Adipocyte (in vitro differentiated cells): ENCODE measurements around the gene SUMO4.
A peak's percentile ranks its signal among the peaks of the same experiment; 100 is the strongest.
"Not testable (repeated sequence)": the region's sequence is repeated elsewhere in the genome, so short reads cannot be mapped to it uniquely, and the experiment has no call there.

Experiments used
- DNase-seq: peaks from one replicate; pipeline ENCODE4 v3.0.0-alpha.2; 2015; ENCODE audit warnings: low read depth
- H3K27me3 ChIP-seq: replicated peaks from 2 replicates; pipeline ENCODE4 v1.7.0; 2013; ENCODE audit warnings: mild to moderate bottlenecking, low read length, moderate library complexity; ENCODE audit not compliant: control insufficient read depth, insufficient read depth
- H3K36me3 ChIP-seq: 2 replicates; pipeline ENCODE4 v1.7.0; 2013; ENCODE audit warnings: low read length, mild to moderate bottlenecking, moderate library complexity; ENCODE audit not compliant: control insufficient read depth, insufficient read depth, severe bottlenecking
- H3K4me1 ChIP-seq: 2 replicates; pipeline ENCODE4 v1.7.0; 2013; ENCODE audit warnings: mild to moderate bottlenecking, low read length, moderate library complexity; ENCODE audit not compliant: control insufficient read depth, insufficient read depth
- H3K4me3 ChIP-seq: 2 replicates; pipeline ENCODE4 v1.7.0; 2013; ENCODE audit warnings: mild to moderate bottlenecking, low read length, moderate library complexity
- H3K9ac ChIP-seq: 2 replicates; pipeline ENCODE4 v1.7.0; 2013; ENCODE audit warnings: mild to moderate bottlenecking, low read length, moderate library complexity
- H3K9me3 ChIP-seq: 2 replicates; pipeline ENCODE4 v1.7.0; 2013; ENCODE audit warnings: mild to moderate bottlenecking, low read length, moderate library complexity; ENCODE audit not compliant: control insufficient read depth

Gene SUMO4

GRCh38 chr6:149433881-149434280 lies 33.8 kb downstream of the SUMO4 start:
- no peaks in the 10 kb centered on the region for H3K36me3 ChIP-seq
- H3K4me1 ChIP-seq: peaks cover 26% of the 10 kb centered on the region
- no peak overlapping the region for H3K4me3 ChIP-seq
- peaks cover 4% of the 10 kb centered on the region for H3K27me3 ChIP-seq
- no peak for DNase-seq
- peak overlapping the region; percentile 7 for H3K9ac ChIP-seq
- H3K9me3 ChIP-seq: no peaks in the 10 kb centered on the region

DNA sequence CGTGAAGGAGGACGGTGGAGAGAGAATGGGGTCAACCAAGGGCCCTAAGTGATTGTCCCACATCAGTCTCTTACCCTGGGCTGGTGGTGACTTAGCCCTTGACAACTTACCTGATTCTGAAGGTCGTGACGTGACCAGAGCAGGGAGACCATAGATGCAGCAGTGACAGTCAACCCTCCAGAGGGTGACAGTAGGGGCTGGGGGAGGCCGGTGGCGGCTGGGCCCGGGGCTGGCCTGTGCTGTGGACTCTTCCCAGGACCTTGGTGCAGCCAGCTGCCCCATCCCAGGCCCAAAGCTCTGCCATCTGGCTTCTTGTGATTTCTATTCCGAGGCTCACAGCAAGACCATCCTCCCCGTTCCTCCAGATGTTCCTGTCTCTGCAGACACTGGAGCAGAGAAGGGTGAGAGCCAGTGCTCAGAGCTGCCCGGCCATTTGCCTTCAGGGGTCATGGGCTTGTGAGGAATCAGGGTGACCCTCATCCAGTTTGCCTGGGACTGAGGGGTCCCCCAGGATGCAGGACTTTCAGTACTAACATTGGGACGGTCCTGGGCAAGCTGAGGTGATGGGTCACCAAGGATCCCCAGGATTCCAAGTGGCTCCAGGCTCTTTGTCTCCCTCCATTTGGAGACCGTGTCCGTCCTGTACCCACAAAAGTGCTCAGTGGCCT lies 36.0 kb downstream of the SUMO4 start:
- DNase-seq: no peak
- no peak overlapping the region for H3K4me3 ChIP-seq
- no peak overlapping the region for H3K9ac ChIP-seq
- H3K36me3 ChIP-seq: no peaks in the 10 kb centered on the region
- H3K4me1 ChIP-seq: peaks cover 26% of the 10 kb centered on the region
- no peaks in the 10 kb centered on the region for H3K9me3 ChIP-seq
- peaks cover 4% of the 10 kb centered on the region for H3K27me3 ChIP-seq

DNA sequence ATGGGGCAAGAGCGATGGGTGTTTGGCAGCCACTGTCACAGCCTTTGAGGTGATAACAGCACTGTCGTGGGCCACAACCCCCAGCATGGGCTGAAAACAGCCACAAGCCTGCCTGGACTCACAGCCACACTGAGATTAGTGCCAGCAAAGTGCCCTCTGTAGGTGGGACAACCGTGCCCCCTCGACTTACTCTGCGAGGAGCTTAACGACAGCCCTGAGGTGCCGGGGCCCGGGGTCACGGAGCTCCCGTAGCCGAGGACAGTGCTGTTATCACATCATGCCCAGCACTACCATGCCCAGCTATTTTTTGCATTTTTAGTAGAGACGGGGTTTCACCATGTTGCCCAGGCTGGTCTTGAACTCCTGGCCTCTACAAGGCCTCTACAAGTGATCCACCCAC lies 36.6 kb downstream of the SUMO4 start:
- Histone ChIP-seq H3K36me3 (no peaks in the 10 kb centered on the region), H3K4me1 (peaks cover 26% of the 10 kb centered on the region), H3K9me3 (no peaks in the 10 kb centered on the region), H3K4me3 (no peak overlapping the region), H3K9ac (no peak overlapping the region), H3K27me3 (peaks cover 5% of the 10 kb centered on the region)
- no peak for DNase-seq

GRCh38 chr6:149437212-149437611 lies 37.1 kb downstream of the SUMO4 start:
- DNase-seq: no peak
- H3K9ac ChIP-seq: no peak overlapping the region
- H3K27me3 ChIP-seq: peaks cover 9% of the 10 kb centered on the region
- H3K9me3 ChIP-seq: no peaks in the 10 kb centered on the region
- no peak overlapping the region for H3K4me3 ChIP-seq
- H3K4me1 ChIP-seq: peaks cover 21% of the 10 kb centered on the region
- H3K36me3 ChIP-seq: no peaks in the 10 kb centered on the region

GRCh38 chr6:149438855-149439254 lies 38.8 kb downstream of the SUMO4 start:
- DNase-seq: no peak
- Histone ChIP-seq H3K9ac (no peak overlapping the region), H3K4me3 (no peak overlapping the region), H3K36me3 (no peaks in the 10 kb centered on the region), H3K9me3 (no peaks in the 10 kb centered on the region), H3K27me3 (peaks cover 9% of the 10 kb centered on the region), H3K4me1 (peaks cover 7% of the 10 kb centered on the region)

DNA sequence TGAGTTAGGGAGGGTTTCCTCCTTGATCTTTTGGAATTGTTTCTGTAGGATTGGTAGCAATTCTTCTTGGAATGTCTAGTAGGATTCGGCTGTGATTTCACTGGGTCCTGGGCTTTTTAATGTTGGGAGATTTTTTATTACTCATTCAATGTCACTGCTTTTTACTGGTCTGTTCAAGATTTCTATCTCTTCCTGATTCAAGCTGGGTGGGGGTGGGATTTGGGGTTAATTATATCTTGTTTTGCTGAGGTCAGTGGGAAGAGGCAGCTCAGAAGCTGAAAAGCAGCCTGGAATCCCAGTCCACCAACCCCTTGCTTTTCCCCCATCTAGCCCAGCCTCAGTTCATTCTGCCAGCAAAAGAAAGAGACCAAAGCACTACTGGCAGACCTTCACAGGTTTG lies 39.6 kb downstream of the SUMO4 start:
- Histone ChIP-seq H3K27me3 (peaks cover 9% of the 10 kb centered on the region), H3K4me1 (no peaks in the 10 kb centered on the region), H3K4me3 (no peak overlapping the region), H3K36me3 (no peaks in the 10 kb centered on the region), H3K9ac (no peak overlapping the region), H3K9me3 (no peaks in the 10 kb centered on the region)
- no peak for DNase-seq

DNA sequence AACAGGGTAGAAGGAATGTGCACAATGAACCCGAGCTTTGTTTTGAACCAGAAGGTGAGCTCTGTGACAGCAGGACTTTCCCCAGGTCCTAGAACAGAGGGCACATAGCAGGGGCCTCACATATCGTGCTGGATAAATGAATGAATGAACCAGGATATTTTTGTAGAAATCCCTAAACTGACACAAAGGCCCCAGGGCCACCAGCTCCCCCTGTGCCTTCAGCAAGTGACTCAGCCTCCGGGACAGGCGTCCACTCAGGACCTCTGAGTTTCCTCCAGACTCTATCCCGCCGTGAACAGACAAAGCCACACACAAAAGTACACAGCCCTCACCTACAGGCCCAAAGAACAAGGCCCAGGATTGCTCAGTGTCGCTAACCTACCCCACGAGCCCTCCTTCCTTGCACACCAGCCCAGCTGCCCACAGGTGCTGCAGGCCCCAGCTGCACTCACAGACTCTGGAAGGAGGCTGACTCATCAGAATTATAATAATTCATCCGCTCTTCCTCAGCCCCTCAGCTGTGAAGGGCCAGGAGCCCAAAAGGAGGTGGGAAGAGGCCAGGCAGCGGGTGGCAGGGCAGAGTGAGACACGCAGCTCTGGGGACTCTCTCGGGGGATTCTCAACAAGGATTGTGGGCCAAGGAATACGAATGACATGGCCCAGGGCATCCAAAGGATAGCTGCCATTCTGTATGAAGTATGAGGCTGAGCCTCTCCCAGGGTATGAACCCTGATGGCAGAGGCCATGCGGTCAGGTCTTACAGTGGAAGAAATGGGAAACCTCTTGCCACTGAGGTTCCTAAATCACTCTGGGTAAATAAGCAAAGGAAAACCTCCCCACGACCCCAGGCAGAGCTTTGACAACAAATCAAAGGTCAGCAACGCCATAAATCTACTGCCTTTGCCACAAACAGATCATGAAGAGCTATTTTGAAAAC lies 40.9 kb downstream of the SUMO4 start:
- H3K36me3 ChIP-seq: no peaks in the 10 kb centered on the region
- H3K4me3 ChIP-seq: no peak overlapping the region
- peaks cover 9% of the 10 kb centered on the region for H3K27me3 ChIP-seq
- H3K9me3 ChIP-seq: no peaks in the 10 kb centered on the region
- no peak overlapping the region for H3K9ac ChIP-seq
- no peak for DNase-seq
- H3K4me1 ChIP-seq: no peaks in the 10 kb centered on the region

- DNase-seq: no peak
- Histone ChIP-seq H3K4me1 (no peaks in the 10 kb centered on the region), H3K4me3 (no peak overlapping the region), H3K9ac (no peak overlapping the region), H3K9me3 (no peaks in the 10 kb centered on the region), H3K27me3 (peaks cover 6% of the 10 kb centered on the region), H3K36me3 (no peaks in the 10 kb centered on the region)
Measured at GRCh38 chr6:149441740-149442139, 41.7 kb downstream of the SUMO4 start.

- H3K4me1 ChIP-seq: no peaks in the 10 kb centered on the region
- no peaks in the 10 kb centered on the region for H3K36me3 ChIP-seq
- peak; percentile 68 for DNase-seq
- no peak overlapping the region for H3K4me3 ChIP-seq
- no peaks in the 10 kb centered on the region for H3K9me3 ChIP-seq
- H3K27me3 ChIP-seq: peaks cover 10% of the 10 kb centered on the region
- no peak overlapping the region for H3K9ac ChIP-seq
Measured at GRCh38 chr6:149443411-149444181, 43.5 kb downstream of the SUMO4 start.

DNA sequence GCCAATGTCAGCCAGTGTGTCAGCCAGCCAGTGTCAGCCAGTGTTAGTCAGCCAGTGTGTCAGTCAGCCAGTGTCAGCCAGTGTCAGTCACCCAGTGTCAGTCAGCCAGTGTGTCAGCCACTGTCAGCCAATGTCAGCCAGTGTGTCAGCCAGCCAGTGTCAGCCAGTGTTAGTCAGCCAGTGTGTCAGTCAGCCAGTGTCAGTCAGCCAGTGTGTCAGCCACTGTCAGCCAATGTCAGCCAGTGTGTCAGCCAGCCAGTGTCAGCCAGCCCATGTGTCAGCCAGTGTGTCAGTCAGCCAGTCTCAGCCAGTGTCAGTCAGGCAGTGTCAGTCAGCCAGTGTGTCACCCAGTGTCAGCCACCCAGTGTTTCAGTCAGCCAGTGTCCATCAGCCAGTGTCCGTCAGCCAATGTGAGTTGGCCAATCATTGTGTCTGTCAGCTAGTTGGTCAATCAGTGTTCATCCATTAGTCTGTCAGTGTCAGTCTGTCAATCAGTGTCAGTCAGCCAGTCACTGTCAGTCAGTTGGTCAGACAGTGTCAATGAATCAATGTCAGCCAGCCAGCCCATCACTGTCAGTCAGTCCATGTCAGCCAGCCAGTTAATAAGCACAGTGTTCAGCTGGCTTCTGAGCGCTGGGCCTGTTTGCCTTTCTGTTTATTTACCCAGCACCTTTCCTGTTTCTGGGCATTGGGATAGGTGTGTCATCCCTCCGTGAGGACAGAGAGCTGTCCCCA lies 44.5 kb downstream of the SUMO4 start:
- H3K9ac ChIP-seq, DNase-seq, H3K4me1 ChIP-seq, H3K4me3 ChIP-seq, H3K36me3 ChIP-seq, H3K9me3 ChIP-seq: not testable (repeated sequence)
- peaks cover 10% of the 10 kb centered on the region for H3K27me3 ChIP-seq
